ENCODE measurements around the gene TSPAN2.
"Not testable (repeated sequence)": the region's sequence is repeated elsewhere in the genome, so short reads cannot be mapped to it uniquely, and the experiment has no call there.

TSPAN2 gene

DNA sequence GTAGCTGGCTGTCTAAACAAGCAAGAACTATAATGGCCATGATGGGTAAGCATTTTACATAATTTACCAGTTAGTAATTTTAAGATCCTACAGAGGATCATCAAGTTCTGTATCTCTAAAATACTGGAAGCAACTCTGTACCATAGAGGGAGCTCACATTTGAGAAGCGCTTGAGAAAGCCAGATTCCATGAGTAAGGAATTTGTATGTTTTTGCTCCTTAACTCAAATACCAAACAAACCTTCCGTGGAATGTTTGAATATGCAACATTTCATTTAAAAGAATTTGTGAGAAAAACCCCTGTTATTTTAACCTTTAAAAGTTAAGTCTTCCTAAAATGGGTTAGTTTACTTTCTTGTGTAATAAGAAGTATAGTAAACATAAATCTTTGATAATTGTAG is 57.7 kb downstream of the TSPAN2 start:
- no peak for DNase-seq

DNA sequence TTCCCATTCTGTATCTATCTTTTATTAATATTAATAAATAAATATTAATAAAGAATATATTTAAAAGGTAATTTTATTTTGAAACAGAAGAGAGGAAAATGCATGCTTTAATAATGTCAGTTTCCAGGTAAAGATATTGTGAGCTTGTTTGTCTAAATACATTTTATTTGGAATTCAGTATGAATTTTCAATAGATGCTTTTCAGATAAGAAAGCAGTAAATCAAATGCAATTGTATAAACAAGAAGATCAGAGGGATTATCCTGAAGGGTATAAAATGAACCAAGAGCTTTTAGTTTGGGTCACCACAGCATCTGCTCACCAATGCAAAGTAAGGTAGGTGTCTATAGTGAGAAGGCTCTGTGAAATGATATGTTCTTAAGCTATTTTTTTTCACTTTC is 59.8 kb downstream of the TSPAN2 start, which contains the start of gene TSHB:
TSS of gene TSHB (plus strand) at position 301 of the 400 bp plus-strand sequence. CDS start 3,537 bp downstream, outside the sequence.
- no peak for DNase-seq

DNA sequence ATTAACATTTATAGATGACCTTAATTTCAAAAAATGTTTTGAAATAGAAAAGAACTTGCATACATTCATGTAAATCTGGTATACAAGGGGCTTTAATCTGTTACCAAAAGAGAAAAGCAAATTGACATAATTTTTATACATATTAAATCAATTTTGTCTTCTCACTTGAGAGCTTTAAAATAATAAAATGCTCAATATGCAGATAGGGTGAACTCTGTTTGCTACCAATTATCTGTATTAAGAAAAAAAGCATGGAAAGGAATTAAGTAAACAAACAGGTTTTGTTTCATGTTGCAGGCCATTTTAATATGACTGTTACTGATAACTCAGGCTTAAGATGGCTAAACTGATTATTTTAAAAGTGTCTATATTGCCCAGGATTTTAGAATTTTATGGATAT is 65.7 kb downstream of the TSPAN2 start:
- no peak for DNase-seq

DNA sequence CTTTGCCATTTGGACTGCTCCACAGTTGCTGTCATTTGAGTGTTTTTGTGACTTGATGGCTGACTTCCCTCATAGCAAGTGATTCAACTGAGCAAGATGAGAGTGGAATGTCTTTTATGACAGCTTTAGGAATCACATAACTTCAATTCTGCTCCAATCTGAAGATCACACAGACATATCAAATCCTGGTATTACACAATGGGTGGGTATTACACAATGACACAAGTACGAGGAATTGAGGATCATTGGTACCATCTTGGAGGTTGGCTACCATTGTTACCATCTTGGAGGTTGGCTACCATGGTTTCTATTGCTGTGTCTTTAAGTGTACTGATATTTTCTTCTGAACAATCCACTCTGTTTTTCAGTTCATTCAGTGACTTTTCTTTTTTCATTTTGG is 68.2 kb downstream of the TSPAN2 start:
- no peak for DNase-seq

DNA sequence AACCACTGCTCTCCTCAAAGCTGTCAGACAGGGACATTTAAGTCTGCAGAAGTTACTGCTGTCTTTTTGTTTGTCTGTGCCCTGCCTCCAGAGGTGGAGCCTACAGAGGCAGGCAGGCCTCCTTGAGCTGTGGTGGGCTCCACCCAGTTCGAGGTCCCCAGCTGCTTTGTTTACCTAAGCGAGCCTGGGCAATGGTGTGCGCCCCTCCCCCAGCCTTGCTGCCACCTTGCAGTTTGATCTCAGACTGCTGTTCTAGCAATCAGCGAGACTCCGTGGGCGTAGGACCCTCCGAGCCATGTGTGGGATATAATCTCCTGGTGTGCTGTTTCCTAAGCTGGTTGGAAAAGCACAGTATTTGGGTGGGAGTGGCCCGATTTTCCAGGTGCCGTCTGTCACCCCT is 69.8 kb downstream of the TSPAN2 start:
- not testable (repeated sequence) for DNase-seq

DNA sequence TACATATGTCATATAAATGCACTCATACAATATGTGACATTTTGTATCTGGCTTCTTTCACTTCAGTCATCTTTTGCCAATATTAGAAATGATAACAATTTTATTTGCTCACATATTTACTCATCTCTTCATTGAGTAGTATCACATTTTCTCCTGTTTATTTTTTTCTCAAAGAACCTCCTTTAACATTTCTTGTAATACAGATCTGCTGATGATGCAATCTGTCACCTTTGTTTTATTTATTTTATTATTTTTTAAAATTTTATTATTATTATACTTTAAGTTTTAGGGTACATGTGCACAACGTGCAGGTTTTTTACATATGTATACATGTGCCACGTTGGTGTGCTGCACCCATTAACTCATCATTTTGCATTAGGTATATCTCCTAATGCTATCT is 75.5 kb downstream of the TSPAN2 start:
- DNase-seq: no peak

DNA sequence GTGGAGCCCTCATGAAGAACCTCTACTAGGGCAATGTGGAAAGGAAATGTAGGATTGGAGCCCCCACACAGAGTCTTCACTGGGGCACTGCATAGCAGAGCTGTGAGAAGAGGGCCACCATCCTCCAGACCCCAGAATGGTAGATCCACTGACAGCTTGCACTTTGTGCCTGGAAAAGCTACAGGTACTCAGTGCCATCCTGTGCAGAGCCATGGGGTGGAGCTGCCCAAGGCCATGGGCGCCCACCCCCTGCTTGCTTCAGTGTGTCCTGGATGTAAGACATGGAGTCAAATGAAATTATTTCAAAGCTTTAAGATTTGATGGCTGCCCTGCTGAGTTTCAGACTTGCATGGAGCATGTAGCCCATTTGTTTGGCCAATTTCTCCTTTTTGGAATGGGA is 76.9 kb downstream of the TSPAN2 start:
- DNase-seq: no peak

DNA sequence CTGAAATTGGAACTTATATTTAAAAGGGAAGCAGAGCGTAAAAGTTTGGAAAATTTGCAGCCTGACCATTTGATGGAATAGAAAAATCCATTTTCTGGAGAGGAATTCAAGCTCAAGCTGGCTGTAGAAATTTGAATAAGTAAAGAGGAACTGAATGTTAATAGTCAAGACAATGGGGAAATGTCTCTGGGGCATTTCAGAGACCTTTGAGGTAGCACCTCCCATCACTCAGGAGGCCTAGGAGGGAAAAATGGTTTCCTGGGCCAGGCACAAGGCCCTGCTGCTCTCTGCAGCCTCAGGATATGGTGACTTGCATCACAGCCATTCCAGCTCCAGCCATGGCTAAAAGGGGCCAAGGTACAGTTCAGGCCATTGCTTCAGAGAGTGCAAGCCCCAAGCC is 77.3 kb downstream of the TSPAN2 start:
- no peak for DNase-seq

DNA sequence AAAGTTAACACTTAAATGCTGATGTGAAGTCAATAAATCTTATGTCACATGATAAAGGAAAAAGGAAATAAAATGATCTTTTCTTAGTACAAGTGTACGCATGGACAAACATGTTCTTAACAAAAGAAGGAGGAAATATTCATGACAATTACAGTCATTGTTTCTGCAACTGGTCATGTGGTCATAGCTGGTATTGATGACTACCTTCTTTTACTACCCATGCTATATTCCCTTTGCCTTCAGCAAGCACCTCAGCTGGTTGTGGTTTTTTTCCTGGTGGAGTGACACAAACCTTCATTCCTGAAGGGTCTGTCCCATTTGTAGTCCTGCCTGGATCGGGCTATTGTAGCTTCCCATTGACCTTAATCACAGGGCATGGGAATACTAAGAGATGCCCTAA is 83.1 kb downstream of the TSPAN2 start:
- DNase-seq: no peak

Data from activated naive CD4-positive, alpha-beta T cell treated with Interleukin-2 at 50 U/mL for 16 hours (primary cell).